GM18511 (cell line): ENCODE measurements around the gene HELZ2.

ENCODE experiments used
- ATAC-seq: cut with Tn5 transposase; IDR thresholded peaks from one replicate; pipeline ENCODE4 v1.9.1; 2021; ENCODE audit warnings: mild to moderate bottlenecking, moderate library complexity; ENCODE audit not compliant: unreplicated experiment

HELZ2 gene

DNA sequence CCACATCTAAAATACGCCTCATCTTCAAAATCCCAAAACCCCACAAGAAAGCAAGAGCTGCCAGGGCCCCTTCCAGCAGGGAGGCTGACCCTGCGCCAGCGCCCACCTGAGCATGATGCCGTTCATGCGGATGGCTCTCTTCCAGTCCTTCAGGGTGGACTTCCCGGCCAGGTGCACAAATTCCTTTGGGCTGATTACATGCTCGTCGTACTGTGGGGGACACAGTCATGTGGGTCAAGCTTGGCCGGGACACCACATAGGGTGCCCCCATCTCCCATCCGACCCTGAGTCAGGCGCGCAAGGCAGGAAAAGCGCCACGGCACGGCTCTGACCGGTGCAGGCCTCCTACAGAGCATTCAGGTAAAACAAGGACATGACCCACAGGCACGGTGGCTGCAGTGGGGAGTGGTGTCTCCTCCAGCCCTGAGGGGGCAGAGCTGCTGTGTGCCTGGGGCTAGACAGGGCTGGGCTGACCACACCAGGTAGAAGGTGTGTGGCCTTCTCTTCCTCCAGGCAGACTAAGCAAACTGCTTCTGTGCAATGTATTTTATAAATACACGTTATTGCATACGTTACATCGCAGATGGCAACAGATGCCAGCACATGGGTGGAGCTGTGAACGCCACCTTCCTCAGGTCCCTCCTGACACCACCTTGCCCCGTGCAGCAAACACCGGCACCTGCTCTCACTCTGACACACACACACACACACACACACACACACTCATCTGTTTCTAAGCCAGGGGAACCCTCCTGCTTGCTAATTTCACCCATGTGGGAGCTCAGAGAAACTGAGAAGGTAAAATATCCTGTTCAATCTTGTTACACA lies 23.8 kb upstream of the HELZ2 start:
- no peak for ATAC-seq

DNA sequence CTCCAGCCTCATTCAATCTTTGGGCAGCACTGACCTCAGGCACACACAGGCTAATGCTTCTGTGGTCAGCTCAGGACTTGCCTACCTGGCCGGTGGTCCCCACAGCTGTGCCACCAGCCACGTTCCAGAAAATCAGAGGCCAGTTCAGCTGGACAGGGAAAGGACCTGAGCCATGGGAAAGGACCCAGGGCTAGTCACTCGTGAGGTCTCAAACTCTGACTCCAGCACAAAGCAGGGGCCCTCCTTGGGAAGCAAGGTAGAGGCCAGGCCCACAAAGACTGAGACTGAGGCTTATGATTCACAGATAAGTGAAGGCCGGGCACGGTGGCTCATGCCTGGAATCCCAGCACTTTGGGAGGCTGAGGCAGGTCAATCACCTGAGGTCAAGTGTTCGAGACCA lies 22.4 kb upstream of the HELZ2 start:
- ATAC-seq, result no peak

DNA sequence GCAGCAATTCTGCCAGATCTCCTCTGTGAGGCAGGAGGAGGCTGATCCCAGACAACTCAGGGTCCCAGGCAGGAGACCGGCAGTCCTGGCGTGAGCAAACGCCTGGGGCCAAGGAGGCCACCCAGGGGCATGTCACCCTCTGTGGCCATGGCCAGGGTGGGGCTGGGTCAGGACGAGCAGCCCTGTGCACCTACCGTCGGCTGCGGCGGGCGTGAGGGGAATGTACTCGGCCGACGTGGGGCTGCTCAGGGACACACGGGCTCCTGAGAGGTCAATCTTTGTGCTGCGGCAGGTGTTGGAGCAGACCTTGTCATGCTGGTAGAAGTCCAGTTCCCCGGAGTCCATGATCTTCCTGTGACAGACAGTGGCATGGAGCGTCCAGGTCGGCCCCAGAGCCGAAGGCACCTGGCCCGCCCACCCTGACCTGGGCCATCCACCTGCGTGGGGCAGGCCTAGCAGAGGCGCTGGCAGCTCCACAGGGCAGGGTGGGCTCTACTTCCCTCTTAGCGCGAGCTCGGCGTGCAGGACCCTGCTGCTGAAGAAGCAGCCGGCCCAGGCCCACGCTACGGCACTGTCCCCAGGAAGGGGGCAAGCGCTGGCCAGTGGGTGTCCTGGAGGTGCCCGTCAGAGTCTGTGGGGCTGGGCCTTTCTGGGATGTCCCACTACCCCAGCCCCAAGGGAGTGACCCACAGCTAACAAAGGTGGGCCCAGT lies 21.5 kb upstream of the HELZ2 start:
- no peak for ATAC-seq

DNA sequence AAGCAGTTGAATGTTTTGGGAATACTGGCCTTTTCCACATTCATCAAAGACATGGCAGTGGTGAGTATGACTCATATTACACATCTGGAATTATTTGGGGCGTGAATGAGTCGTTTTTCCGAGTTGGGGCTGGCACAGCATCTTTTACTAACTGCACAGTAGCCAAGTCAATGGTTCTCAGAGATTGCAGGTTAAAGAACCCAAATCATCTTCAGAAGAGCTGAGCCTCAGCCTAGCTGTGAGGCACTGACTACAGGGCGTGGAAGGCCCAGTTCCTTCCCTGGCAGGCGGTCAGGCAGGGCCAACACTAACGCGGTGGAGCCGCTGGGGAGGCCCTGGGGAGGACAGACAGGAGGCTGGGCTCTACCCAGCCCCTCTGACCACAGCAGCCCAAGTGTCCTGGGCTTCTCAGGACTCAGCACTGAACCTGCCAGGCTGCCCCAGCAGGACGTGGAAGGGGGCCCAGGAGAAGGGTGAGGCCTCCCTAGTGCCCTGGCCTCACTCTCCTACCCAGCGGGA lies 20.1 kb upstream of the HELZ2 start:
- ATAC-seq, result no peak

DNA sequence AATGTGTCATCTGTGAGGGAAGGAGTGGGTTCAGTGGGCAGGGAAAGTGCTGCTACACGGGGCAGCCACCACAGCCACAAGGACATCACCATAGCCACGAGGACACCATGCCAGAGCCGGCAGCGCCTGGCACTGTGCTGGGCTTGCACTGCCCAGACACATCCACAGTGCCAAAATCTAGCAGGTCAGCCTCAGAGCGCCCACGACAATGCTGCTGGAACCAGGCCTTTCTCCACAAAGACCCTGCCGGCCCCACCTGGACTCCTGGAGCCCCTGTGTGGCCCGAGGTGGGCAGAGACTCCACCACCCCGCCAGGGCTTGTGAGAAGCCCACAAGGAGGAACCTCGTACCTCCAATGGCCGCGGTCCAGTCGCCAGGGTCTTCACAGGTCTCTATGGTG lies 18.6 kb upstream of the HELZ2 start:
- ATAC-seq, result no peak

DNA sequence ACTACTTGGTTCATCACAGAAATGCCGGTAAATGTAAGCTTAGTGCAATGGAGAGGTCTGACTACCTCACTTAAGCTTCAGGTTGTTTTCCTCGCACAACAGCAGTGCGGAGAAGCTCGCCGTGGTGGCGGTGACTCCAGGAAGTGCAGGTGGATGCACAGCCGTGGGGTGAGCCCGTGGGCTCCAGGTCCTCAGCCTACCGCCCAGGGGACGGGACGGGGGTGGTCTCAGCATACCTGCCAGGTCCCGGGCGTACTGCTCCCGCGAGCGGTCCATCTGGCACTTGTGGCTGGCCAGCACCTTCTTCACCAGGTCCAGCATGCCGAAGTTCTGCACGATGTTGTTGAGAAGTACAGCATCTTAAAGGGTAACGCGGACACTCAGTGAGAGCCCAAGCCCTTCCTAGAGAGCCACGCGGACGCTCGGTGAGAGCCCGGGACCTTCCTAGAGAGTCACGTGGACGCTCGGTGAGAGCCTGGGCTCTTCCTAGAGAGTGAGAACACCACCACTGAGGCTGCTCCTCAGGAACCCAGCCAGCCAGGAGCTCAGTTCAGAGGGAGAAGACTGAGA lies 17.8 kb upstream of the HELZ2 start:
- no peak for ATAC-seq

DNA sequence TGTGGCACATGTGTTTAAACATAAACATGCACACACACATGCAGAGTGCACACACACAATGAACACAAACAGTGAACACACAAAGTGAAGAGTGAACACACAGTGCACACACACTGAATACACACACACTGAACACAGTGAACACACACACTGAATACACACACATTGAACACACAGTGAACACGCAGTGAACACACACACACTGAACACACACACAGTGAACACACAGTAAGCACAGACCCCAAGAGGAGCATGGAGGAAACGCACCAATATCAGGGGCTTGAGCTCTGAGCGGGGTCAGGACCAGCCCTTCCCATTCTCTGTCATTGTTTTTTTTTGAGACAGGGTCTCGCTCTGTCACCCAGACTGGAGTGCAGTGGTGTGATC lies 17.1 kb upstream of the HELZ2 start:
- ATAC-seq, result no peak

DNA sequence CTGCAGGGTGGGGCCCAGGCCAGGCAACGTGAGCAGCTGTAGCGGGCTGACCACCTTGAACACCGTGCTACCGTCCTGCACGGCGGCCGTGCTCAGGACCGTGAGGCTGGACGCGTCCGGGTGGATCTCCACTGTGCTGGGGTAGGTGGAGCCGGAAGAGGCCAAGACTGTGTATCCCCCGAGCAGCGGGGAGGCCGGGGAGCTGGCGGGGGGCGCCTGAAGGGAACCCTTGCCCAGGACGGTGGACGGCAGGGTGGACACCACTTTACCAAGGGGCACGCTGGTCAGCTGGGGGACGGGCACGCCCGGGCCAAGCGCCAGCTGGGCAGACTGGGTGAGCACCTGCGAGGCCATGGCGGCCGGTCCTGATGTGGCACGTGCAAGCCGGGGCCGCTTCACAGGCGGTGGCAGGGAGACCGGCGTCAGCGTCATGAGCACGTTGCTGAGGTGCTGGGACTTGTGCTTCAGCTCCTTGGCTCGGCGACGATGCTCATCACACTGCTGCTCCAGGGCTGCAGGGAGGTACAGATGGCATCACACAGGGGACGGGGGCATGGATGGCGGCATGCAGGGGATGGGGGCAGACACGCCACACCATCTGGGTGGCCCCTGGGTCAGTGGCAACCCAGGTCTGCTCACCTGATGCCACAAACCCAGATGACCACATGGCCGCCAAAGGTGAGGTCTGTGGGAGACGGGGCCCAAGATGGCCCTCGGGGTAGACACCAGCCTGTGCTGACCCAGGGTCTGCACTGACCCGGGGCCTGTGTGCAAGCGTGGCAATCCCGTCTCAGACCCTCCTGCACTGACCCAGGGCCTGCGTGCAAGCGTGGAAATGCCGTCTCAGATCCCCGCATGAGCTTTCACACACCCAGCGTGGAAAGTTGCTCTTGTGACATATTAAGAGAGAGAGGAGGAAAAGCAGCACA lies 16.4 kb upstream of the HELZ2 start:
- ATAC-seq, result no peak

DNA sequence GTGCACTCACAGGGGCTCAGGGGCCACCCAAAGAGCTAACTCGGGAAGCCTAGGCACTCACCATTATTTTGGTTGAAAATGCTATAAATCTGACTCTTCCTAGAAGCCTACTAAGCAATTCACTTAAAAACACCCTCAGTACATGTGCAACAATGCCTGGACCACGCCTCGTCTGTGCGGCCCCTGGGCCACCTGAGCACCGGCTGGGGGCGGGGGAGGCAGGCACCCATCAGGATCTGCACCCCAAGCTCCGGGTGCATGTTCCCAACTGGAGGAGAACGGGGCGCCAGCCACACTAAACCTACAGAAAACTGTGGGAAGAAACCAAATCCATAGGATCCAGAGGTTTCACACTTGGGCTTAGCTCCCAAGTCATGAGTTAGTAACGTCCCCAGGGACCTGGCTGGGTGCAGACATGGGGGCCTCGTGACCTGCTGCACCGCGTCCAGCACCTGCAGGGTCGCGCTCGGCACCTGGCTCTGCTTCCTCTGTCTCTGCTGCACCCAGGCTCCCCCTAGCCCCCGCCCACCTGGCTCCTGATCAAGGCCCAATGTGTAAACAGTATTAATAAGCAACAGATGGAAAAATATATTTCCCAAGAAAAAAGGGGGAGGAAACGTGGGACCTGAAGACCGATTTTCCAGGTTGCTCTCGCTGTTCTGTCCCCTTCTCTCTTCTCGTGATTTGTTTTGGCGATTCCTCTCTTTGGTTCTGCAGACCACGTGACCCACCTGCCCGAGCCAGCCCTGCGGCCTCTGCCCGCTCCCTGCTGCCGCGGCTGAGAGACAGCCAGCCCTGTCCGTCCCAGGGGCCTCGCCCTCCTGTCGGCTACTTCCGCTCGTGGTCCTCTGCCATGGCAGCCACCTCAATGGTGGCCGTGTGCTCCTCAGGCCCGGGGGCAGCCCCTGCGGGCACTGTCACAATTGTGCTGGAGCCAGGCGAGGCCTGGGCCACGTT lies 15.5 kb upstream of the HELZ2 start:
- no peak for ATAC-seq

DNA sequence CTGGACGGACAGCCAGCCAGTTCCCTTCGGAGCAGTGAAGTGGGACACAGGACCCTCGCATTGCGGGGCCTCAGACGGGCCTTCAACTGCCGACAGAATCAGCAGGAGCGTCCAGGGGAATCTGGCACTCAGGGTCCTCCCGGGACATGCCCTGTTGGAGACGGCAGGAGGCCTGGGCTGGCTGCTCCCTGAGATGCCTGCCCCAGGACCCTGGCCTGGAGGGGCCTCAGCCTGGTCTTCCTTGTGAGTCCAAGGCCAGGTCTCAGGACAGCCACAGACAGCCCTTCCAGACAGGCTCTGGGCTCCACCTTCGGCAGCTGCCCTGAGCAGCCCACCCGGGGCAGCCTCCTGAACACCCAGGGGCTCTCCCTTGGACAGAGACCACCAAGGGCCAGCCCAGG lies 14.6 kb upstream of the HELZ2 start:
- ATAC-seq, result no peak

DNA sequence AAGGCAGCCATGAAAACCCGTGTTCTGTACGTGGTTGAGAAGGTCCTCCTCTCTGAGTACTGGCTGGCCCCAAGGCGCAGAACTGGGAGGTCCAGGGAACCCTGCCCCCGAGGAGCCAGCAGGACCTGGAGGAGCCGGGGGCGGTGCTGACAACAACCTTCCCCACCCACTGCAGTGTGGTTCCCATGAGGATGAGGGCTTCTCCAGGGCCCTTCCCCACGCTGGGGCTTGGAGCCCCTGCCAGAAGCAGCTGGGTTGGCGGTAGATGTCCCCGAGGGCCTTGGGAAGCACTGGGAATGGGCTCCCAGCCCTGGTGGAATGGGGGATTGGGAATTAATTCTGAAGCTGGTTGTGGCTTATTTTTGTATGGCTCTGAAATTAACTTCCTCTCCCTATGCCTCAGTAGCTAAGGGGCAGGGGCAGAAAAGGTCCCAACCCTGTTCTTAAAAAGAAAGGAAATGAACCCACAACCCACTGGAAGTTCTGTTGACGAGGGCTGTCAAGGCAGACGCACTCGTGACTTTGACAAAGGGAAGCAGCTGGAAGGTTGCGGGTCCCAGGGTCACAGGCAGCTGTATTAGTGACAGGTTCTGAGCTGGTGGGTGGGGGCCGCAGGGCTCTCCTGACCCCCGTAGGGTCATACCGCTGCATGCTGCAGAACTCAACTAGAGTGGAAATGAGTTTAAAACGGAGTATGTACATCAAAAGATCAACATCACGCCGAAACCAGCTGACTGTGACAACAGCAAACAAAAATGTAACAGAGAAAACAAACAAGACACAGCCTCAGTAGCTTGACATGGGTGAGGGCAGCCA lies 13.9 kb upstream of the HELZ2 start:
- ATAC-seq, result no peak

DNA sequence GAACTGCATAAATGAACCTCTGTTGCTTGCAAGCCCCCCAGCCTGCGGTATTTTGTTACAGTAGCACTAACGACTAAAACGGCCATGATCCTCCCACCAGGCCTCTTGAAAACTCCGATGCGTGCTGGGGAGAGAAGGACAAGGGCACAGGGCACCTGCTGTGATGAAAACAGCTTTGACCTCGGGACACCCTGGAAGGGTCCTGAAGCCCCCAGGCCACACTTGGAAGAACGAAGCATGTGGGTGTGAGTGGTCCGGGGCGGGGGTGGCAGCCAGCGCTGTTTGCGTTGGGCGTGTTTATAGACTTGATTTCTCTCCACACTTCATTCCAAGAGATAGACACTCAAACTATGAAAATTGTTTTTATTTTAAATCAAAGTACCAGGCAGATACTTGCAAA lies 13.2 kb upstream of the HELZ2 start:
- no peak for ATAC-seq

DNA sequence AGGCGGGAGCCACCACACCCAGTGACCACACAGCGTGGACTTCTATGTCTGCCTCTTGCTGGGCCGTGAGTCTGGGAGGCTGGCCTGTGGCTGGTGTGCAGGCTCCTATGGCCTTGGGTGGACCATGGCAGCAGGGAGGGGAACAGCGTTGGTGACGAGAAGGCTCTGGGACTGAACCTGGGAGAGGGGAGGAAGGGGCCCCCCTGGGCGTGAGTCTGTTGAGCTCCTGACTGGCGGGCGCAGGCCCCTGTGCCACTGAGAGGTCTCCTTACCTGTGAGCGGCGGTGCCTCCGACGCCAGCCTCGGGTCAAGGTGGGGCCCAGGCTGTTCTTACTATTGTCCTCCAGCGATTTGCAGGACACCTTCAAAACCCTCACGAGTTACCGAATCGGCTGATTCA lies 12.8 kb upstream of the HELZ2 start:
- ATAC-seq, result no peak

DNA sequence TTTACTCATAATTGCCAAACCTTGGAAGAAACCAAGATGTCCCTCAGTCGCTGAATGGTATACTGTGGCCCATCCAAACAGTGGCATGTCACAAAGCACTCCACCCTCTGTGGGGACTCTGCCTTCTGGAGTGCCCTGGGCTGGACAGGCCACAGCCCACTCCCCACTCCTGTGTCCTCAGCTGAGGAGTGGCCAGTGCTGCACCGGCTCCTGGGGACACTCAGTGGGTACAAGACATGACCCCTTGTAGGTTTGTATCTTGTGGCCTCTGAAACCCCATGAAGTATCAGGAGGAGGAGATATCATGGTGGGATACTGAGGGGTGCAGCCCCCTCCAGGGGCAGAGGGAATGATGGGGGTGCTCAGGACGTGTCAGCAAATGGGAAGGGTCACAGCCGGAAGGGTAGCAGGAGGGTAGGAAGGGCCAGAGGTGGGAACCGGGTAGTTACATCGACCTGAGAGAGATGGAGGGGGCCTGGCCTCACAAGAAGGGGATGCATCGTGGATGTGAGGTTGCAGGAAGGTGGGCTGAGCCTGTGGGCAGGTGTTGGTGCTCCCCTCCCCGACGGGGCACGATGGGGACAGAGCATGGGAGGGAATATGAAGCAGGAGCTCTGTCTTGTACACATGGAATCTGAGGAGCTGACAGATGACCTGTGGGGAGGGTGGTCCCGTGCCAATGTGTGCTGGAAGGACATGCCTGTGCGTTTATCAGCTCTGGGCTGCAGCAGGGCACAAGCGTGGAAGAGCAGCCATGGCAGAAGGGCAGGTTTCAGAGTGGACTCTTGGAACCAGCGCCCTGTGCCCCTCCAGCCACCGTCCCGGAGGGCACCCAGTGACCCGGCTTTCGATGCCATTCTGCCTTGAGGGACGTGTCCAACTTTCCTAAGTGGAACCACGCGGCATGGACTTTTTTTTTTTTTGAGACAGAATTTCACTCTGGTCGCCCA lies 11.9 kb upstream of the HELZ2 start:
- no peak for ATAC-seq

DNA sequence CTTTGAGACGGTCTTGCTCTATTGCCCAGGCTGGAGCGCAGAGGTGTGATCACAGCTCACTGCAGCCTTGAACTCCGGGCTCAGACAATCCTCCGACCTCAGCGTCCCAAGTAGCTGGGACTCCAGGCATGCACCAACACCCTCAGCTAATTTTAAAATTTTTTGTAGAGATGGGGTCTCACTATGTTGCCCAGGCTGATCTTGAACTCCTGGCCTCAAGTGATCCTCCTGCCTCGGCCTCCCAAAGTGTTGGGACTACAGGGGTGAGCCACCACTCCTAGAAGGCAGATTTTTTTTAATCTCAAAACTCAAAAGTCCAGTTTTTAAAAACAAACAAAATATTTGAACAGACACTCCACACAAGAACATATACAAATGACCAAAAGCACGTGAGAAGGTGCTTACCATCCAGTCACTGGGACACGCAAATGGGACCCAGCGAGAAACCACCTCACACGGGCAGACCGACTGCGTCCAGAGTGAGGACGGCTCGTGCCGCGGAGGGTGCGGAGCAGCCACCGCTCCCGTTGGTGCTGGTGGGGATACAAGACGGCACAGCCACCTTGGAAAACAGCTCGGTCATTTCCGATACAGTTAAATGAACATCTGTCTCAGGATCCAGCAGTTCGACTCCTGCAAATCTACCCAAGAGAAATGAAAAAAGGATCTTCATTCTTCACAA lies 8.5 kb upstream of the HELZ2 start:
- no peak for ATAC-seq

DNA sequence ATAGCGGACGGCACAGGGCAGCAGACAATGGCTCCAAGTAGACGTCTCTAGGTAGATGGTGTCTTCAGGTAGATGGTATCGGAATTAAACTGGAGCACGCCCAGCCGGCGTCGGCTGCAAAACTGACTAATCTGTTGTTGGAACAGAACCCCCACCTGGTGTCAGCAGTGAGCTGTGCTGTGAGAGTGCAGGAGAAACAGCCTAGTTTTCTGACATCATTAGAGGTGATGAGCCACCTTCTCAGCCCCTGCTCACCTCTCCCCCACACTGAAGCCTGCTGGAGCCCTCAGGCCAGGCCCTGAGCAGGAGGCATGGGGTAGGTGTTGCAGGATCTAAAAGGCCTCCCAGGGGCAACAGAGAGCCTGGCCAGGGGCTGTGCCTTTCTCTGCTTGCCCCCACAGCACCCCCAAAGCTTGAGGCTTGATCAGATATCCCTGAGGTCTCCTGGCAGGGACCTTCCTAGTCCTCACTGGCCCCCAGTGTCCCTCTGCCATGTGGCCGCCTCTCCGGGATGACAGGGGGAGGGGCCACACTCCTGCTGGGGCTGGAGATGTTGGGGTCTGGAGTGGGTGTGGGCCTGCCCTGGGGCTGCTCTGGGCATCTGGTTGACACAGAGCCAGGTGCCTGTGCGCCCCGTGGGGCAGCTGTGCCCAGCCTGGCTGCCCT lies 6.9 kb upstream of the HELZ2 start:
- no peak for ATAC-seq
